Activated T-cell treated with anti-CD3 and anti-CD28 coated beads, Interleukin-2, amount 50 U/mL, for 4 hours (primary cell): ENCODE results near the gene DCUN1D4. TPM values are rescaled to one million over a fixed set of nuclear protein-coding genes. Genes with fewer than 3 reads are reported as not detected.

Source experiments
- ATAC-seq, 2 donors: fragments of 200-7000 bp; cut with Tn5 transposase; one replicate each; pipeline ENCODE4 v1.10.0; 2021
- DNase-seq: peaks from one replicate; pipeline ENCODE4 v3.0.0-alpha.2; 2020
- H3K27me3 Mint-ChIP-seq: one replicate; pipeline ENCODE4 v1.8.0; 2021; ENCODE audit warnings: low read depth, mixed read lengths
- H3K36me3 Mint-ChIP-seq: one replicate; pipeline ENCODE4 v1.8.0; 2022; ENCODE audit warnings: mixed read lengths; ENCODE audit not compliant: insufficient read depth
- H3K4me1 Mint-ChIP-seq: one replicate; pipeline ENCODE4 v1.8.0; 2021; ENCODE audit warnings: low read depth, mixed read lengths
- H3K4me3 Mint-ChIP-seq: one replicate; pipeline ENCODE4 v1.8.0; 2021; ENCODE audit warnings: mild to moderate bottlenecking, moderate library complexity, mixed read lengths
- H3K9me3 Mint-ChIP-seq: one replicate; pipeline ENCODE4 v1.8.0; 2021; ENCODE audit warnings: mixed read lengths
- total RNA-seq, 3 donors: library from RNA; stranded (reverse); gene quantifications; one replicate each; pipeline ENCODE4 v1.2.1, GENCODE V29; 2021

Gene DCUN1D4
- 10 to 100 TPM; 18.2 to 19.4 (median 18.5) TPM for total RNA-seq

GRCh38 chr4:51842554-51843308 lies at the start of gene DCUN1D4:
Gene DCUN1D4, plus strand, starts transcription at chr4:51843153. Its CDS starts 90 bp downstream, at chr4:51843243.
- Mint-ChIP-seq H3K9me3 (no peaks in the 10 kb centered on the region), H3K4me1 (peaks cover 22% of the 10 kb centered on the region), H3K4me3 (peak within 1 kb of the TSS; percentile 93), H3K27me3 (no peaks in the 10 kb centered on the region), H3K36me3 (no peaks in the 10 kb centered on the region)
- ATAC-seq (peak; percentile 91 to 92), DNase-seq (peak; percentile 97)

- no peaks in the 10 kb centered on the region for H3K4me1 Mint-ChIP-seq
- no peak overlapping the region for H3K4me3 Mint-ChIP-seq
- H3K9me3 Mint-ChIP-seq, result peaks cover 18% of the 10 kb centered on the region
- H3K36me3 Mint-ChIP-seq, result no peaks in the 10 kb centered on the region
- H3K27me3 Mint-ChIP-seq, result no peaks in the 10 kb centered on the region
- no peak for DNase-seq
- no peak for ATAC-seq
Observed at GRCh38 chr4:51820443-51821234, 22.3 kb upstream of the DCUN1D4 start.

DNA sequence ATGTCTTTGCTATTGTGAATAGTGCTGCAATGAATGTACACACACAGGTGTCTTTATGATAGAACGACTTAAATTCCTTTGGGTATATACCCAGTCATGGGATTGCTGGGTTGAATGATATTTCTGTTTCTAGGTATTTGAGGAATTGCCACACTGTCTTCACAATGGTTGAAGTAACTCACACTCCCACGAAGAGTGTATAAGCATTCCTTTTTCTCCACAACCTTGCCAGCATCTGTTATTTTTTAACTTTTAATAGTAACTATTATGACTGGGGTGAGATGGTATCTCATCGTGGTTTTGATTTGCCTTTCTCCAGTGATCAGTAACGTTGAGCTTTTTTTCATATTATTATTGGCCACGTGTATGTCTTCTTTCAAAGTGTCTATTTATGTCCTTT lies 17.6 kb upstream of the DCUN1D4 start:
- DNase-seq (no peak), ATAC-seq (no peak)
- no peak overlapping the region for H3K4me3 Mint-ChIP-seq
- no peaks in the 10 kb centered on the region for H3K36me3 Mint-ChIP-seq
- peaks cover 15% of the 10 kb centered on the region for H3K9me3 Mint-ChIP-seq
- no peaks in the 10 kb centered on the region for H3K4me1 Mint-ChIP-seq
- H3K27me3 Mint-ChIP-seq, result peaks cover 8% of the 10 kb centered on the region

- peaks cover 8% of the 10 kb centered on the region for H3K27me3 Mint-ChIP-seq
- H3K36me3 Mint-ChIP-seq, result no peaks in the 10 kb centered on the region
- no peaks in the 10 kb centered on the region for H3K4me1 Mint-ChIP-seq
- H3K4me3 Mint-ChIP-seq, result no peak overlapping the region
- no peak for ATAC-seq
- H3K9me3 Mint-ChIP-seq, result no peaks in the 10 kb centered on the region
- DNase-seq, result no peak
Observed at GRCh38 chr4:51830156-51830720, 12.7 kb upstream of the DCUN1D4 start.

- Mint-ChIP-seq H3K36me3 (no peaks in the 10 kb centered on the region), H3K4me3 (no peak overlapping the region), H3K27me3 (peaks cover 8% of the 10 kb centered on the region), H3K9me3 (no peaks in the 10 kb centered on the region), H3K4me1 (no peaks in the 10 kb centered on the region)
- peak; percentile 58 for DNase-seq
- ATAC-seq, result peak in 1 of 2 donors; percentile 58
Observed at GRCh38 chr4:51831133-51831532, 11.8 kb upstream of the DCUN1D4 start.

GRCh38 chr4:51833236-51833635 lies 9.7 kb upstream of the DCUN1D4 start:
- no peaks in the 10 kb centered on the region for H3K36me3 Mint-ChIP-seq
- peaks cover 2% of the 10 kb centered on the region for H3K4me1 Mint-ChIP-seq
- H3K27me3 Mint-ChIP-seq, result peaks cover 8% of the 10 kb centered on the region
- H3K9me3 Mint-ChIP-seq, result no peaks in the 10 kb centered on the region
- no peak overlapping the region for H3K4me3 Mint-ChIP-seq
- no peak for ATAC-seq
- DNase-seq, result no peak

DNA sequence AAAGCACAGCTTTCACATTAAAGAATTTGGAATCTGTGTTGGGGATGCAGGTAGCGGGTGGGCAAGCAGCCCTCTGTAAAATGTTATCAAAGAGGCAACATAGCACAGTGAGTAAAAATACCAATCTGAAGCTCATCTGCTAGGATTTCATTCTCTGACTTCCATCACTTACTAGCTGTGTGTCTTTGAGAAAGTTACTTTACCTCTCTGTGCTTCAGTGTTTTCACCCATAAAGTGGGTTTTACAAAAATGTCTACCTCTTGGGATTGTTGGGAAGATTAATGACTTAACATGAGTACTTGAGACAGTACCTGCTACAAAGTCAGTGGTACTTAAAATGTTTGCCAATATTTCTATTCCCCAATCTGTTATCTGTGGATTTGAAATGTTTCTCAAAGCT lies 7.9 kb upstream of the DCUN1D4 start:
- Mint-ChIP-seq H3K9me3 (no peaks in the 10 kb centered on the region), H3K36me3 (no peaks in the 10 kb centered on the region), H3K4me3 (no peak overlapping the region), H3K4me1 (peaks cover 2% of the 10 kb centered on the region), H3K27me3 (peaks cover under 1% of the 10 kb centered on the region)
- no peak for DNase-seq
- no peak for ATAC-seq

DNA sequence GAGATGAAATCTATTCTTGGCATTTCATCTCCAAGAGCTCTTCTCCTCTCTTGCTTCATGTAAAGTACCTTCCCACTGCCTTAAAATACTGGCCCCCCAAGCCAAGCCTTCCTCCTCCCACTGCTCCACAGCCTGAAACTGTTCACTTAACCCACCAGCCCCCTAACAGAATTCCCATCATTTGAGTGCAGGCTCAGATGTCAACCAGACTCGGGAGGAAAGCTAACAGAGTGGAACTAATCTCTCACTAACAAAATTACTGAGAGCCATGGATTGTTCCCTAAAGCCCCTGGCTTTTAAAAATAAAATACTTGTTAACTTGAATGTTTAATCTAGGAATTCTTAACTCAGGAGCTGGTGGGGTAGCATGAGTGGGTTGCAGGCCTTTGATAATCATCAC lies 7.1 kb upstream of the DCUN1D4 start:
- no peaks in the 10 kb centered on the region for H3K27me3 Mint-ChIP-seq
- H3K36me3 Mint-ChIP-seq, result no peaks in the 10 kb centered on the region
- no peaks in the 10 kb centered on the region for H3K9me3 Mint-ChIP-seq
- ATAC-seq (no peak), DNase-seq (no peak)
- H3K4me1 Mint-ChIP-seq, result peaks cover 2% of the 10 kb centered on the region
- H3K4me3 Mint-ChIP-seq, result no peak overlapping the region

DNA sequence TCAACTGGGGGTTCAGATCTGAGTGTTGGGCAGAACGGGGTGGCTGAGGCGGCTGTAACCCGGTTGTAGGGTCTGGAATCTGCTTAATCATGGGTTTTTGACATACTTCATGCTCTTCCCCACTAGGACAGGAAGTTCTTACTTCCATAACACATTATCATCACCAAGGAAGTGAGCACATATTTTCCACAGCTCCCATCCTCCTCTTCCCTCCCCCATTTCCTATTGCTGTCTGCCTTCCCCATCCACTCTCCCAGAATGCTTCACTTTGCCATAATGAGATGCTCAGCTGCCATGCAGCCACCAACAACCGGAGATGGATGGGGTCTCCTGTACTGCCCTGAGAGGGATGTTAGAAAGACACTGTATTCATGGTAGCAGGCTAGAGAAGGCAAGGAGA lies 6.4 kb upstream of the DCUN1D4 start:
- peaks cover 2% of the 10 kb centered on the region for H3K4me1 Mint-ChIP-seq
- H3K27me3 Mint-ChIP-seq, result no peaks in the 10 kb centered on the region
- no peaks in the 10 kb centered on the region for H3K9me3 Mint-ChIP-seq
- H3K36me3 Mint-ChIP-seq, result no peaks in the 10 kb centered on the region
- H3K4me3 Mint-ChIP-seq, result no peak overlapping the region
- DNase-seq (no peak), ATAC-seq (no peak)

- no peaks in the 10 kb centered on the region for H3K27me3 Mint-ChIP-seq
- no peak overlapping the region for H3K4me3 Mint-ChIP-seq
- DNase-seq, result no peak
- ATAC-seq, result no peak
- H3K36me3 Mint-ChIP-seq, result no peaks in the 10 kb centered on the region
- H3K4me1 Mint-ChIP-seq, result peaks cover 20% of the 10 kb centered on the region
- no peaks in the 10 kb centered on the region for H3K9me3 Mint-ChIP-seq
Observed at GRCh38 chr4:51840781-51841180, 2.2 kb upstream of the DCUN1D4 start.

GRCh38 chr4:51842167-51842553 lies 793 bp upstream of the DCUN1D4 start:
- Mint-ChIP-seq H3K9me3 (no peaks in the 10 kb centered on the region), H3K36me3 (no peaks in the 10 kb centered on the region), H3K4me1 (peaks cover 20% of the 10 kb centered on the region), H3K27me3 (no peaks in the 10 kb centered on the region), H3K4me3 (peak overlapping the region; percentile 93)
- no peak for ATAC-seq
- DNase-seq, result no peak

DNA sequence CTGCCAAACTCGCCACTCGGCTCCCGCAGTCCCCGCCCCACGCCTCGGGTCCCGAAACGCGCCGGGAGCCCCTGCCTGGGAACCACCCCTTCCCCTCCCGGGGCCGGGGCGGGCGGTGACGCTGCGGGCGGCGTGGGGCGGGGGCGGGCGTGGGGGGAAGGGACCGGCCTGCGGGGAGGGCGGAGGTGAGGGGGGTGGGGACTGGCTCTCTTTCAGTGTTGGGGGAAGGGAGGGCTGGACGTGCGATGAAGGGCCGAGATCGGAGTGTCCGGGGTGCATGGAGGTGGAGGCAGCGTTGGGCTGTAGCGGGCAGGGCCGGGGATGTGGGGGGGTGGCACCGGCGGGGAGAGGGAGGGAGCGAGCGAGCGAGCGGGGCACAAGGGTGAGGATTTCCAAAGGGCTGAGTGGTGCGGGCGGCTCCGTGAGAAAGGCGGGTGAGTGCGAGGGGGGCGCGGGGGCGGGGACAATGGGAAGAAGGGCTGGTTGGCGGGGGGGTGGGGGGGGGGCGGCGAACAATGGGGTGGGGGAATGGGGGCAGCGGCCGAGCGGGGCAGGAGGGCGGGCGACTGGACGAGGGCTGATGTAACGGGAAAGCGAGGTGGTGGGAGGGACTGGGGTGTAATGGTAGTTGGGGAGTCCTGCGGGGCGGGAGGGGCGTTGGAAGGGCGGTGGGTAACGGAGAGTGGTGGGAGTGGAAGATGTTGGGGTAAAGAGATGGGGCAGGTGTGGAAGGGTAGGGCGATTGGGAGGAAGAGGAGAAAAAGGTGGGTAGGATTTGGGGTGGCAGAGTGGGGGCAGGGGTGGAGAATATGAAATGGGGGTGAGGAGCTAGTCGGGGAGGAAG lies 578 bp downstream of the DCUN1D4 start:
- H3K4me1 Mint-ChIP-seq, result peaks cover 25% of the 10 kb centered on the region
- peak; percentile 23 to 25 for ATAC-seq

DNA sequence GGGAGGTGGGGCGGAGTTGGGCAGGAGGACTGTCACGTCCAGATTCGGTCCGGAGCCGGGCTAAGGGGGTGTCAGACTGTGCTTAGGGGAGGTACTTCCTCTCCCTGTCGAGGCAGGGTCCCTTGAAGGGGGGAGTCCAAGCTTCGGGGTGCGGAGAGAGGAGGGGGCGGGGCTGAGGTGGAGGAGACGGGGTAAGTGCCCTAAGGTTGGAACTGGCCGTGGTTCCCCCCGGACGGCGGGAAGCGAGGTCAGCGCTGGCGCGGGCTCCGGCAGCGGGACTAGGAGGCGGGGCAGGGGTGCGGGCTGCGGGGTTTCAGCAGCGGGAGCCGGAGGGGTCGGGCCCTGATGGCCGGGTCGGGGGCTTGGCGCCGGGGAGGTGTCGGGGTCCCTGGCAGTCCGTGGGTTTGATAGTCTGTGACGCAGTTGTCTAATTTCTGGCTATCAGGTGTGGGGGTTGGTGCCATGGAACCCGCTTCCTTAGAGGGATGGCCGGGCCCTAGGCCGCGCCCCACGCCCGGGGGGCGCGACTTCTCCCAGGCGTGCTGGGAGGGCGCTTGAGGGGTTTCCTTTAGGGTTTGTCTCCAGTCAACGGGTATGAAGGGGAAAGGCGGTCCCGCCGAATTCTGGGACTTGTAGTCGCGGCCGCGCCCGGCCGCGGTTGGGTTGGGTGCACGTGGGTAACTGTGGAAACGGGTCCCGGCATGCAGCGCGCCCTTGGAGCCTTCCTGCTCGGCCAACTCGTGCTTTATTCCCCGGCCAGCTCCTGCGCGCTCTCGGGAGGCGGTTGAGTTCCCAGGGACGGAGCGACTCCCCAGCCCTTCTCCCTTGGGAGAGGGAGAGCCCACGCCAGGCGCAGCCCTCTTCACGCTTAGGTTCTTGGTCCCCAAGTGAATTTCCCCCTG lies 1.5 kb downstream of the DCUN1D4 start:
- Mint-ChIP-seq H3K9me3 (no peaks in the 10 kb centered on the region), H3K4me1 (peaks cover 27% of the 10 kb centered on the region), H3K36me3 (no peaks in the 10 kb centered on the region), H3K27me3 (no peaks in the 10 kb centered on the region), H3K4me3 (peak overlapping the region; percentile 89)
- DNase-seq, result peak; percentile 70
- ATAC-seq, result peak; percentile 39 to 47

More for the DNA sequence above, 578 bp downstream of the DCUN1D4 start:
- H3K27me3 Mint-ChIP-seq, result no peaks in the 10 kb centered on the region
- no peaks in the 10 kb centered on the region for H3K9me3 Mint-ChIP-seq
- peak overlapping the region; percentile 89 for H3K4me3 Mint-ChIP-seq
- peak; percentile 56 for DNase-seq
- H3K36me3 Mint-ChIP-seq, result no peaks in the 10 kb centered on the region
